Calu3 (cell line): Measurements from ENCODE around the gene MARCHF11. TPM values are rescaled to one million over a fixed set of nuclear protein-coding genes. Genes with fewer than 3 reads are reported as not detected.

Source experiments
- BruUV-seq: library from RNA; stranded (reverse); fragments of 400-500 nt; replicated peaks from 2 replicates; lab custom pipeline; 2021; lab: Mats Ljungman, UMichigan
- CTCF ChIA-PET: fragments of 300-600 bp; sonication (Branson Sonifier 250); formaldehyde crosslinking; loops from one replicate; lab custom pipeline; 2022; ENCODE audit warnings: antibody characterized with exemption; lab: Charles Lee
- DNase-seq: peaks from one replicate; pipeline ENCODE4 v3.0.0; 2022
- H3K27ac Mint-ChIP-seq: one replicate; pipeline ENCODE4 v1.8.0; 2022; ENCODE audit warnings: mixed read lengths; ENCODE audit not compliant: unreplicated experiment
- H3K27me3 Mint-ChIP-seq: one replicate; pipeline ENCODE4 v1.8.0; 2022; ENCODE audit warnings: mixed read lengths; ENCODE audit not compliant: unreplicated experiment
- H3K36me3 Mint-ChIP-seq: one replicate; pipeline ENCODE4 v1.8.0; 2022; ENCODE audit warnings: mild to moderate bottlenecking, moderate library complexity, mixed read lengths; ENCODE audit not compliant: insufficient read depth, unreplicated experiment
- H3K4me1 Mint-ChIP-seq: one replicate; pipeline ENCODE4 v1.8.0; 2022; ENCODE audit warnings: mild to moderate bottlenecking, low read depth, mixed read lengths; ENCODE audit not compliant: unreplicated experiment
- H3K4me3 Mint-ChIP-seq: one replicate; pipeline ENCODE4 v1.8.0; 2022; ENCODE audit warnings: mild to moderate bottlenecking, low read depth, moderate library complexity, mixed read lengths; ENCODE audit not compliant: unreplicated experiment
- H3K9me3 Mint-ChIP-seq: one replicate; pipeline ENCODE4 v1.8.0; 2022; ENCODE audit warnings: low read depth, mixed read lengths; ENCODE audit not compliant: unreplicated experiment
- CTCF ChIP-seq: fragments of 200-600 bp; IDR thresholded peaks from one replicate; pipeline ENCODE4 v1.8.0; 2022; ENCODE audit warnings: antibody characterized with exemption; ENCODE audit not compliant: unreplicated experiment
- intact Hi-C: fragments of 100-400 bp; cut with micrococcal nuclease; formaldehyde crosslinking; loops from one replicate; pipeline ENCODE4 v1.10.0; 2022; ENCODE audit not compliant: unreplicated experiment
- total RNA-seq: library from RNA; stranded (reverse); gene quantifications from 2 replicates; pipeline ENCODE4 v1.2.3, GENCODE V29; 2022

Gene MARCHF11
- total RNA-seq, 1 experiment from 2014 or later = not detected

GRCh38 chr5:16050414-16050813 lies 129.2 kb downstream of the MARCHF11 start:
- no peaks in the 10 kb centered on the region for H3K4me1 Mint-ChIP-seq
- H3K9me3 Mint-ChIP-seq = peaks cover 8% of the 10 kb centered on the region
- no peak for DNase-seq
- no TSS peak for BruUV-seq
- TF ChIP-seq CTCF = no peak
- CTCF ChIA-PET = no interaction called here
- no peak overlapping the region for H3K4me3 Mint-ChIP-seq
- no peaks in the 10 kb centered on the region for H3K27me3 Mint-ChIP-seq
- no peak overlapping the region for H3K27ac Mint-ChIP-seq
- no peaks in the 10 kb centered on the region for H3K36me3 Mint-ChIP-seq
- intact Hi-C loops = no loop called here

- no peaks in the 10 kb centered on the region for H3K27me3 Mint-ChIP-seq
- TF ChIP-seq CTCF = no peak
- no peak overlapping the region for H3K27ac Mint-ChIP-seq
- no TSS peak for BruUV-seq
- H3K36me3 Mint-ChIP-seq = no peaks in the 10 kb centered on the region
- H3K4me1 Mint-ChIP-seq = no peaks in the 10 kb centered on the region
- peaks cover 11% of the 10 kb centered on the region for H3K9me3 Mint-ChIP-seq
- H3K4me3 Mint-ChIP-seq = no peak overlapping the region
- CTCF ChIA-PET = no interaction called here
- intact Hi-C loops = no loop called here
- no peak for DNase-seq
Measured at GRCh38 chr5:16049761-16050160, 129.8 kb downstream of the MARCHF11 start.

GRCh38 chr5:16048132-16048531 lies 131.5 kb downstream of the MARCHF11 start:
- DNase-seq = no peak
- TF ChIP-seq CTCF = no peak
- no TSS peak for BruUV-seq
- H3K4me3 Mint-ChIP-seq = no peak overlapping the region
- CTCF ChIA-PET = no interaction called here
- H3K4me1 Mint-ChIP-seq = no peaks in the 10 kb centered on the region
- peaks cover 9% of the 10 kb centered on the region for H3K9me3 Mint-ChIP-seq
- H3K27me3 Mint-ChIP-seq = no peaks in the 10 kb centered on the region
- H3K27ac Mint-ChIP-seq = no peak overlapping the region
- no peaks in the 10 kb centered on the region for H3K36me3 Mint-ChIP-seq
- intact Hi-C loops = no loop called here

- TF ChIP-seq CTCF = no peak
- intact Hi-C loops = no loop called here
- CTCF ChIA-PET = no interaction called here
- Mint-ChIP-seq H3K27me3 (no peaks in the 10 kb centered on the region), H3K4me1 (no peaks in the 10 kb centered on the region), H3K36me3 (peaks cover 4% of the 10 kb centered on the region), H3K9me3 (peaks cover 10% of the 10 kb centered on the region), H3K27ac (no peak overlapping the region), H3K4me3 (no peak overlapping the region)
- no peak for DNase-seq
- no TSS peak for BruUV-seq
Measured at GRCh38 chr5:16043349-16043965, 136.1 kb downstream of the MARCHF11 start.
